SK-N-MC (cell line): ENCODE data around the gene TTLL3.

Experiments
- EZH2 ChIP-seq: fragments of 200-600 bp; sonication (generic); IDR thresholded peaks from one replicate; pipeline ENCODE4 v1.6.1; 2017; ENCODE audit warnings: antibody characterized with exemption
- FOXP2 ChIP-seq: optimal IDR thresholded peaks from 2 replicates; pipeline ENCODE3; 2011; ENCODE audit warnings: mild to moderate bottlenecking, moderate library complexity; ENCODE audit not compliant: insufficient read depth; ENCODE audit errors: extremely low read length, control extremely low read depth
- POLR2AphosphoS5 ChIP-seq: IDR thresholded peaks from 2 replicates; pipeline ENCODE4 v1.6.1; 2012; ENCODE audit warnings: mild to moderate bottlenecking, low read depth, low read length, borderline replicate concordance

DNA sequence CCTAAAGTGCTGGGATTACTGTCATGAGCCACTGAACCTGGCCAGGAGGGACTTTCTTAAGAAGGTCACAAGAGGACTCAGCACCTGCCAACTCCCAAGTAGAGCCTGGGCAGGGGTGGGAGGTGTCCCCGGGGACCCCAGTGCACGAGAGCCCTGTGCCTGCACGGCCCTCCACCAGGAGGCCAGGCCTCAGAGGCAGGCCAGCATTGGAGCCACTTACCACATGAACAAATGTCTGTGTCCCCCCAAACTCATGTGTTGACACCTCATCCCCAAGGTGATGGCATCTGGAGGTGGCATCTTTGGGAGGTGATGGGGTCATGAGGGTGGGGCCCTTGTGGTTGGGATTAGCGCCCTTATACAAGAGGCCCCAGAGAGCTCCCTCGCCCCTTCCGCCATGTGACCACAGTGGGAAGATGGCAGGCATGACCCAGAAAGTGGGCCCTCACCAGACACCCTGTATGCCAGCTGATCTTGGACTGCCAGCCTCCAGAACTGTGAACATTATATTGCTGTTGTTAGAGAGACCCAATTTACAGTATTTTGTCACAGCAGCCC is 36.9 kb downstream of the TTLL3 start:
- TF ChIP-seq EZH2 (no peak), POLR2AphosphoS5 (no peak), FOXP2 (no peak)
